ENCODE results near the gene NMT1. TPM values are rescaled to one million over a fixed set of nuclear protein-coding genes. Genes with fewer than 3 reads are reported as not detected.

Gene NMT1
- total RNA-seq, 6 donors from 2014 or later: 55.1 to 132 (median 92.3) TPM

- Histone ChIP-seq H3K9me3 (no peaks in the 10 kb centered on the region), H3K27me3 (no peaks in the 10 kb centered on the region), H3K36me3 (peaks cover 36 to 95% (median 81%) of the 10 kb centered on the region in 4 donors), H3K4me3 (no peak overlapping the region), H3K4me1 (peaks cover 22 to 33% (median 28%) of the 10 kb centered on the region in 4 donors), H3K27ac (peak overlapping the region in 1 of 4 donors; percentile 0)
- 98 to 99% methylated on average over 7 to 11 of the region's 11 CpGs for WGBS, 2 donors
- no peak for TF ChIP-seq POLR2A (IDR thresholded peaks at IDR 0.05)
- DNase-seq (no peak), ATAC-seq (ENCODE audit: low FRiP score in 2 of 2) (no peak)
Measured at GRCh38 chr17:45096926-45097325, 35.8 kb downstream of the NMT1 start.

GRCh38 chr17:45098081-45098868 is 37.2 kb downstream of the NMT1 start:
- TF ChIP-seq EP300 (IDR thresholded peaks at IDR 0.05): no peak
- TF ChIP-seq CTCF (IDR thresholded peaks at IDR 0.05): no peak
- TF ChIP-seq POLR2A (IDR thresholded peaks at IDR 0.05): no peak
- TF ChIP-seq POLR2AphosphoS5 (IDR thresholded peaks at IDR 0.05): no peak
- H3K4me3 ChIP-seq: no peak overlapping the region
- H3K27ac ChIP-seq: no peak overlapping the region
- WGBS, 2 donors: 89 to 91% methylated on average over 11 to 13 of the region's 13 CpGs
- ATAC-seq (ENCODE audit: low FRiP score in 2 of 2): no peak
- DNase-seq: no peak
- H3K4me1 ChIP-seq: peaks cover 11 to 20% (median 17%) of the 10 kb centered on the region in 4 donors
- H3K27me3 ChIP-seq: no peaks in the 10 kb centered on the region
- peaks cover 43 to 97% (median 92%) of the 10 kb centered on the region in 4 donors for H3K36me3 ChIP-seq
- H3K9me3 ChIP-seq: no peaks in the 10 kb centered on the region

DNA sequence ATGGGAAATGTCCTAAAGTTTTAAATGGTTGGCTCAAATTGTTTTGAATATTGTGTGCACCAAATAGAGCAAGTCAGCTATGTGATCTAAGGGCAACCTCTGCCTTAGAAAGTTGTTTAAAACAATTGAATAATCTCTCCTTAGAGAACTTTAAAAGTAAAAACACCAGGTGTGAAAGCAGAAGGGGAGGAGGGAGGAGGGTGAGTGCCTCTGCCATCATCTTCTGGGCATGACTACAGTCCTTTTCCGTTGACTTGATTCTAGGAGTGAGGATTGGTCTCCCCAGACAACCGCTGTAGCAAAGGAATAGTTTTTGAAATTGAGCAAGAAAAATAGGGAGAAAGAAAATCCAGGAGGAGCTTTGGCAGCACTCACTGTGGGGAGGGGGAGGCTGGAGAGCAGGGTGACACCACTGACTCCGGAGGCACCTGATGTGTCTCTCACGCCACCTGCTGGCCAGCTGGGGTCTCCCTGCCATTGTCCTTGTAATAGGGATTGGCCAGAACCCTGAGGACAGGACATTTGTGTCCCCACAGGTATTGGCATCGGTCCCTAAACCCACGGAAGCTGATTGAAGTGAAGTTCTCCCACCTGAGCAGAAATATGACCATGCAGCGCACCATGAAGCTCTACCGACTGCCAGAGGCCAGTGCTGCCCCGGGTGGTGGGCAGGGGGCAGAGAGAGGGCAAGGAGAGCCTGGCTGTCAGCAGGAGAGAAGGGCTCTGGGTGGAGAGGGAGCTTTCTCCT is 37.9 kb downstream of the NMT1 start:
- DNase-seq (peak in 1 of 2 donors; percentile 84), ATAC-seq (ENCODE audit: low FRiP score in 2 of 2) (peak; percentile 86 to 87)
- Histone ChIP-seq H3K36me3 (peaks cover 51 to 97% (median 94%) of the 10 kb centered on the region in 4 donors), H3K27ac (no peak overlapping the region), H3K4me1 (peaks cover 4 to 13% (median 9%) of the 10 kb centered on the region in 4 donors), H3K4me3 (no peak overlapping the region), H3K27me3 (no peaks in the 10 kb centered on the region), H3K9me3 (no peaks in the 10 kb centered on the region)
- WGBS, 2 donors: 47 to 58% methylated on average over 9 of the region's 9 CpGs
- TF ChIP-seq CTCF (IDR thresholded peaks at IDR 0.05) (peak; percentile 76 to 87 (median 81)), POLR2AphosphoS5 (IDR thresholded peaks at IDR 0.05) (no peak)

DNA sequence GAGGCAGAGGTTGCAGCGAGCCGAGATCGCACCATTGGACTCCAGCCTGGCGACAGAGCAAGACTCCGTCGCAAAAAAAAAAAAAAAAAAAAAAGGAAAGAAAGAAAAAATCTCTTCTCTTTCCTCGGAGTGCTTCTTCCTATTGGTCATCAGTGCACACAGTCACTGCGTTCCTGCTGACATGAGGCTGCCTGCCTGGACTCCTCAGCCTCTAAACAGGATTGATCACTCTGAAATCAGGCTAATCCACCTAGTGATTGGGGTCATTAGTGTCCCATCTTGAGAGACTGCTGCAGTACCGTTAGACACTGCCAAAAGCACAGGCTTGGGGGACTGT is 40.4 kb downstream of the NMT1 start:
- H3K27ac ChIP-seq: no peak overlapping the region
- no peaks in the 10 kb centered on the region for H3K27me3 ChIP-seq
- no peak overlapping the region for H3K4me3 ChIP-seq
- 89 to 96% methylated on average over 9 of the region's 9 CpGs for WGBS, 2 donors
- H3K4me1 ChIP-seq: peaks cover 0 to 7% (median 6%) of the 10 kb centered on the region in 4 donors
- H3K9me3 ChIP-seq: no peaks in the 10 kb centered on the region
- ATAC-seq (ENCODE audit: low FRiP score in 2 of 2) (peak in 1 of 2 donors; percentile 13), DNase-seq (no peak)
- TF ChIP-seq CTCF (IDR thresholded peaks at IDR 0.05): no peak
- no peak for TF ChIP-seq POLR2AphosphoS5 (IDR thresholded peaks at IDR 0.05)
- TF ChIP-seq POLR2A (IDR thresholded peaks at IDR 0.05): no peak
- TF ChIP-seq EP300 (IDR thresholded peaks at IDR 0.05): no peak
- peaks cover 52 to 97% (median 94%) of the 10 kb centered on the region in 4 donors for H3K36me3 ChIP-seq

Measured in upper lobe of left lung (tissue), 6 donors.